ENCODE data around the gene TAP1. TPM values are rescaled to one million over a fixed set of nuclear protein-coding genes. Genes with fewer than 3 reads are reported as not detected.
"Not testable (repeated sequence)": the region's sequence is repeated elsewhere in the genome, so short reads cannot be mapped to it uniquely, and the experiment has no call there.

The TAP1 gene
- total RNA-seq, 2 experiments from 2014 or later = 245 to 258 TPM

DNA sequence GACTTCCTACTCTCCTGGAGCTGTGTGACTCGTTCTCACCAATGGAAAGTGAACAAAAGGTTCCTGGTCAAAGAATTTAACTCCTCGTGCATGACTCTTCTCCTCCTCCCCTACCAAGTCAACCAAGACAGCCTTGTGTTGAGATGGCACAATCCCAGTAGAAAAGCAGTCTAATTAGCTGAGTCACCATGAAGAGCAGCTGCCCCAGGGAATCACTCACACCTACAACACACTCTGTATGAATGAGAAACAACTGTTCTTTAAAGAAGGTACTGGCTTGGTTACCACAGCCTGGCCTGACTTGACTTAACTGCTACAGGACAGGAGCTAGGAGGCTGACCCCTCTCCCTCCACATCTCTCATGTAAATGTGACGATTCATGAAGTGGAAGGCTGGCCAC lies 33.8 kb downstream of the TAP1 start:
- ChIA-PET POLR2A (no interaction called here), CTCF (interaction anchor here (0.6 to 3.3 kb wide), 3 partner anchors 18 to 566 kb away, joined by 3 to 12 read pairs (median 11); partner anchors contain the start of gene TAP2)
- intact Hi-C loops (cut with micrococcal nuclease) = no loop called here
- Mint-ChIP-seq H3K27ac (no peak overlapping the region), H3K9me3 (no peaks in the 10 kb centered on the region), H3K27me3 (no peaks in the 10 kb centered on the region), H3K4me3 (no peak overlapping the region), H3K4me1 (ENCODE audit: low read depth) (no peaks in the 10 kb centered on the region), H3K36me3 (no peaks in the 10 kb centered on the region)
- DNase-seq = no peak

- no peaks in the 10 kb centered on the region for H3K27me3 Mint-ChIP-seq
- H3K27ac Mint-ChIP-seq = no peak overlapping the region
- intact Hi-C loops (cut with micrococcal nuclease) = no loop called here
- no peaks in the 10 kb centered on the region for H3K9me3 Mint-ChIP-seq
- H3K4me3 Mint-ChIP-seq = no peak overlapping the region
- DNase-seq = no peak
- H3K36me3 Mint-ChIP-seq = no peaks in the 10 kb centered on the region
- CTCF ChIA-PET = interaction anchor here (0.9 to 2.1 kb wide), 2 partner anchors 19 to 49 kb away, joined by 3 to 11 read pairs; partner anchors contain the start of gene TAP2
- no peaks in the 10 kb centered on the region for H3K4me1 Mint-ChIP-seq (ENCODE audit: low read depth)
- POLR2A ChIA-PET = no interaction called here
Observed at GRCh38 chr6:32818867-32819266, 34.6 kb downstream of the TAP1 start.

- no peak for DNase-seq
- ChIA-PET POLR2A (no interaction called here), CTCF (interaction anchor here (0.6 kb wide), 1 partner anchor 132 kb away, joined by 3 read pairs; no protein-coding TSS in a partner anchor)
- H3K4me1 Mint-ChIP-seq (ENCODE audit: low read depth) = no peaks in the 10 kb centered on the region
- no peak within 1 kb of the TSS for H3K27ac Mint-ChIP-seq
- no peaks in the 10 kb centered on the region for H3K36me3 Mint-ChIP-seq
- intact Hi-C loops (cut with micrococcal nuclease) = no loop called here
- H3K4me3 Mint-ChIP-seq = no peak within 1 kb of the TSS
- H3K9me3 Mint-ChIP-seq = no peaks in the 10 kb centered on the region
- H3K27me3 Mint-ChIP-seq = no peaks in the 10 kb centered on the region
Observed at GRCh38 chr6:32816746-32817204, 36.7 kb downstream of the TAP1 start, which contains the start of gene HLA-DOB. Gene HLA-DOB, minus strand, starts transcription at chr6:32817002. Its CDS starts 51 bp downstream, at chr6:32816951.

- intact Hi-C loops (cut with micrococcal nuclease) = no loop called here
- no peak for DNase-seq
- Mint-ChIP-seq H3K36me3 (no peaks in the 10 kb centered on the region), H3K9me3 (no peaks in the 10 kb centered on the region), H3K4me3 (no peak overlapping the region), H3K27me3 (no peaks in the 10 kb centered on the region), H3K4me1 (ENCODE audit: low read depth) (no peaks in the 10 kb centered on the region), H3K27ac (no peak overlapping the region)
- POLR2A ChIA-PET = no interaction called here
- CTCF ChIA-PET = no interaction called here
Observed at GRCh38 chr6:32815996-32816395, 37.5 kb downstream of the TAP1 start.

- intact Hi-C loops (cut with micrococcal nuclease) = no loop called here
- Mint-ChIP-seq H3K4me3 (no peak overlapping the region), H3K9me3 (no peaks in the 10 kb centered on the region), H3K27me3 (peaks cover 1% of the 10 kb centered on the region), H3K36me3 (no peaks in the 10 kb centered on the region), H3K4me1 (ENCODE audit: low read depth) (no peaks in the 10 kb centered on the region), H3K27ac (no peak overlapping the region)
- no peak for DNase-seq
- ChIA-PET POLR2A (no interaction called here), CTCF (interaction anchor here (3.5 kb wide), 1 partner anchor 53 kb away, joined by 16 read pairs; no protein-coding TSS in a partner anchor)
Observed at GRCh38 chr6:32815115-32815514, 38.4 kb downstream of the TAP1 start.

DNA sequence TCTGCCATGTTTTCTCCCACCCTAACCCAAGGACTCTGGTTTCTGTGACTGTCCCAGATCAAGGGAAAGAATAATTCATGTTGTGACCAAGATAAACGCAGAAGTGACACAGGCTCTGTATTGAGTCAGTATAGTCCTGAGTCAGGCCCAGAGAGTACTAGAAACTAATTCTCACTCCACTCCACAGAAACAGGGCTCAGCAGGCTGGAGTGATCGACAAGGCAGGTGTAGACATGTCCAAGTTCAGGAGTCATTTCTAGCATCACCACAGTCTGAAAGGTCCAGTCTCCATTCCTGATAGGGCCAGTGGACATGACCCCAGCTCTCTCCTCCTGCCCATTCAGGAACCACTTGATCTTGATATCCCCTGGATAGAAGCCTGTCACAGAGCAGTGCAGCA lies 39.4 kb downstream of the TAP1 start:
- CTCF ChIA-PET = interaction anchor here (2.0 to 3.5 kb wide), 3 partner anchors 24 to 400 kb away, joined by 7 to 16 read pairs (median 7); partner anchors contain the start of gene TAP2
- Mint-ChIP-seq H3K27me3 (peaks cover 1% of the 10 kb centered on the region), H3K36me3 (no peaks in the 10 kb centered on the region), H3K4me1 (ENCODE audit: low read depth) (no peaks in the 10 kb centered on the region), H3K9me3 (no peaks in the 10 kb centered on the region), H3K27ac (no peak overlapping the region), H3K4me3 (no peak overlapping the region)
- DNase-seq = no peak
- intact Hi-C loops (cut with micrococcal nuclease) = no loop called here
- POLR2A ChIA-PET = no interaction called here

DNA sequence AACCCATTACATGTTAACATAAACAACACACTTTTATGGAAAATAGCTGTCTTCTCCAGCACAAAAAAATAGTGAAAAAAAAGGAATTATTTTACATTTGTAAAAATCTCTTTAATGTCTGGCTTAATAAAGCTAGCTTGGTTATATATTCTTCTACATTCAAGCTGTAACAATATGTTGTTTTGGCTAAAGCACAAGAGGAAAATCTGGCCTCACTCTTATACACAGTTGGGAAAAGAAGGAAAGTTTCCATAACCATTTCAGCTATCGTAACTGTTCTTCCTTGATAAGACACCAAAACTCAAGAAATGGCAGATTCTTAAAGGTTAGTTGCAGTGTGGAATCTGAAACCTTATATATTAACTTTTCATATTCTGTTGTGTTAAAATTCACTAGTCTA lies 44.3 kb downstream of the TAP1 start:
- no peak for DNase-seq
- intact Hi-C loops (cut with micrococcal nuclease) = no loop called here
- Mint-ChIP-seq H3K4me3 (no peak overlapping the region), H3K36me3 (no peaks in the 10 kb centered on the region), H3K4me1 (ENCODE audit: low read depth) (no peaks in the 10 kb centered on the region), H3K27ac (no peak overlapping the region), H3K27me3 (peaks cover 27% of the 10 kb centered on the region), H3K9me3 (no peaks in the 10 kb centered on the region)
- CTCF ChIA-PET = interaction anchor here (0.6 to 2.4 kb wide), 5 partner anchors 23 to 109 kb away, joined by 3 to 8 read pairs (median 5); partner anchors contain the start of gene TAP2
- POLR2A ChIA-PET = no interaction called here

- H3K4me1 Mint-ChIP-seq (ENCODE audit: low read depth) = no peaks in the 10 kb centered on the region
- DNase-seq = no peak
- ChIA-PET CTCF (interaction anchor here (0.6 to 0.9 kb wide), 2 partner anchors 61 to 127 kb away, joined by 3 to 5 read pairs; no protein-coding TSS in a partner anchor), POLR2A (no interaction called here)
- H3K9me3 Mint-ChIP-seq = no peaks in the 10 kb centered on the region
- no peak overlapping the region for H3K4me3 Mint-ChIP-seq
- H3K27me3 Mint-ChIP-seq = peaks cover 42% of the 10 kb centered on the region
- intact Hi-C loops (cut with micrococcal nuclease) = no loop called here
- no peak overlapping the region for H3K27ac Mint-ChIP-seq
- no peaks in the 10 kb centered on the region for H3K36me3 Mint-ChIP-seq
Observed at GRCh38 chr6:32807020-32807580, 46.4 kb downstream of the TAP1 start.

- peaks cover 47% of the 10 kb centered on the region for H3K27me3 Mint-ChIP-seq
- H3K4me3 Mint-ChIP-seq; H3K36me3 Mint-ChIP-seq; CTCF ChIA-PET; H3K4me1 Mint-ChIP-seq (ENCODE audit: low read depth); H3K9me3 Mint-ChIP-seq; POLR2A ChIA-PET; H3K27ac Mint-ChIP-seq; DNase-seq; intact Hi-C loops (cut with micrococcal nuclease): not testable (repeated sequence)
Observed at GRCh38 chr6:32805404-32805803, 48.1 kb downstream of the TAP1 start.

DNA sequence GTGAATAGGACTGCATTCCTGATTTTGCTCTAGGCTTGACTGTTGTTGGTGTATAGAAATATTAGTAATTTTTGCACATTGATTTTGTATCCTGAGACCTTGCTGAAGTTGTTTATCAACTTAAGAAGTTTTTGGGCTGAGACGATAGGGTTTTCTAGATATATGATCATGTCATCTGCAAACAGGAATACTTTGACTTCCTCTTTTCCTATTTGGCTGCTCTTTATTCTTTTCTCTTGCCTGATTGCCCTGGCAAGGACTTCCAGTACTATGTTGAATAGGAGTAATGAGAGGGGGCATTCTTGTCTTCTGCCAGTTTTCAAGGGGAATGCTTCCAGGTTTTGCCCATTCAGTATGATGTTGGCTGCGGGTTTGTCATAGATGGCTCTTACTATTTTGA lies 50.1 kb downstream of the TAP1 start:
- POLR2A ChIA-PET = no interaction called here
- CTCF ChIA-PET = interaction anchor here (1.3 to 1.7 kb wide), 2 partner anchors 388 to 390 kb away, joined by 4 read pairs; no protein-coding TSS in a partner anchor
- H3K9me3 Mint-ChIP-seq = no peaks in the 10 kb centered on the region
- DNase-seq = no peak
- H3K27ac Mint-ChIP-seq = no peak overlapping the region
- no peaks in the 10 kb centered on the region for H3K36me3 Mint-ChIP-seq
- H3K4me1 Mint-ChIP-seq (ENCODE audit: low read depth) = no peaks in the 10 kb centered on the region
- peaks cover 53% of the 10 kb centered on the region for H3K27me3 Mint-ChIP-seq
- H3K4me3 Mint-ChIP-seq = no peak overlapping the region
- intact Hi-C loops (cut with micrococcal nuclease) = no loop called here

DNA sequence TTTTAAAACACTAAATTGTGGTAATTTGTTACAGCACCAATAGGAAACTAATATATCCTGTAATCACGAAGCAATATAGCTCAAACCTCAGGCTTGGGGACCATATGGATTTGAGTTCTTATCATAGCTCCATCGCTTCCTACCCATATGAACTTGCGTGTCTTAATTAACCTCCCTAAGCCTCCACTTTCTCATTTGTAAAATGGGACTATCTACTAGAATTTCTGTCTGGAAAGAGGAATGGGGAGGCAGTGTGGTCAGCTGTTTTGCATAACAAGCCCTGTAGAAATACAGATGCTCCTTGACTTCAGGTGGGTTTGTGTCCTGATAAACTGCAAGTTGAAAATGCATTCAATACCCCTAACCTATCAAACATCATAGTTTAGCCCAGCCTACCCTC lies 53.8 kb downstream of the TAP1 start:
- intact Hi-C loops (cut with micrococcal nuclease) = loop anchor here (10.0 kb wide), 1 partner anchor 555 kb away; no protein-coding TSS in a partner anchor
- Mint-ChIP-seq H3K27ac (no peak overlapping the region), H3K9me3 (no peaks in the 10 kb centered on the region), H3K4me3 (no peak overlapping the region), H3K36me3 (no peaks in the 10 kb centered on the region), H3K4me1 (ENCODE audit: low read depth) (peaks cover 10% of the 10 kb centered on the region), H3K27me3 (peaks cover 54% of the 10 kb centered on the region)
- no peak for DNase-seq
- POLR2A ChIA-PET = no interaction called here
- CTCF ChIA-PET = interaction anchor here (1.0 to 5.3 kb wide), 8 partner anchors 14 to 752 kb away, joined by 3 to 37 read pairs (median 4); no protein-coding TSS in a partner anchor

DNA sequence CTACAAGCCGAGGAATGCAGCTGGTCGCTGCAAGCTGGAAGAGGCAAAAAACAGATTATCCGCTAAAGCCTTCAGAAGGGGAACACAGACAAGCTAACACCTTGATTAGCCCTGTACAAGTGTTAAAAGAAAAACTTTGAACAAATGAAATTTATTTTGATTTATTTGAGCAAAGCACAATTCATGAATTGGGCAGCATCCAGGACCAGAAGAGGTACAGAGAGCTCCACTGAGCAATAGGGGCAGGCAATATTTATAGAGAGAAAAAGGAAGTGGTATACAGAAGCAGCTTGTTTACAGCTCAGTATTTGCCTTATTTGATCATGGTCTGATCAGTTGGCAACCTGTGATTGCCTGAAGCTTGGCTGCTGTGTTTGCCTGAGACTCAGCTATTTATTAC lies 54.3 kb downstream of the TAP1 start:
- Mint-ChIP-seq H3K4me1 (ENCODE audit: low read depth) (peaks cover 15% of the 10 kb centered on the region), H3K27me3 (peaks cover 54% of the 10 kb centered on the region), H3K4me3 (no peak overlapping the region), H3K9me3 (no peaks in the 10 kb centered on the region), H3K27ac (no peak overlapping the region), H3K36me3 (no peaks in the 10 kb centered on the region)
- ChIA-PET POLR2A (no interaction called here), CTCF (interaction anchor here (1.0 to 5.3 kb wide), 8 partner anchors 13 to 751 kb away, joined by 3 to 37 read pairs (median 4); no protein-coding TSS in a partner anchor)
- intact Hi-C loops (cut with micrococcal nuclease) = loop anchor here (10.0 kb wide), 1 partner anchor 554 kb away; no protein-coding TSS in a partner anchor
- DNase-seq = no peak

Data from activated CD4-positive, alpha-beta memory T cell treated with anti-CD3 and anti-CD28 coated beads for 36 hours (primary cell).